ENCODE results near the gene ABHD14A.

DNA sequence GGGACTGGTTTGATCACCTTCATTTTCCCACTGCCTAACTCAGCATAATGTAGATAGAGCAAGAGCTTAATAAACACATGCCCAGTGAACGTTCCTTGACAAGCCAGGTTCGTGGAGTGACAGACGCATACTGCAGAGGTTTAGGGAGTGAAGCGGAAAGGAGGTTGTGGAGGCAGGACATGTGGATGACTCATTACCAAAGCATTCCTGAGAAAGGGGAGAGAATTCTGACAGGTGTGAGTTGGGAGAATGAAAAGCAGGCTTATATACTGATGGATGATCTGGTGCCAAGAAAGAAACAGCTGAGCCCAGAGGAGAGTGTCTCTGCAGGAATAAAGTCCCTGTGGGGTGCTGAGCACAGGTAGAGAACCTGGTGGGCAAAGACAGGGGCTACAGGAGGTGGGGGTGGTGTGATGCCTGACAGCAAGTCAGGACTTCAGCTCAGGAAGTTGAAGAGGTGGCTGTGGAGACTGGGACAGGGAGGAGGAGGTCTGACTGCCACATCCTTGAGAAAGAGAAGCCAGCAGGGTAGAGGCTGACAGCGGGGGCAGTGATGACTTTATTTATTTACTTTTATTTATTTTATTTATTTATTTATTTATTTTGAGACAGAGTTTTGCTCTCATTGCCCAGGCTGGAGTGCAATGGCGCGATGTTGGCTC lies 23.2 kb downstream of the ABHD14A start:
- TF ChIP-seq JUN (CRISPR knock-in tag; IDR thresholded peaks at IDR 0.05) (no peak), TCF7 (CRISPR knock-in tag; IDR thresholded peaks at IDR 0.05; ENCODE audit: low read depth) (no peak), CTCF (IDR thresholded peaks at IDR 0.05) (no peak), FOXJ3 (CRISPR knock-in tag; IDR thresholded peaks at IDR 0.05; ENCODE audit: borderline replicate concordance) (no peak), KAT7 (CRISPR knock-in tag; IDR thresholded peaks at IDR 0.05; ENCODE audit: borderline replicate concordance) (no peak), IRF2 (CRISPR knock-in tag; IDR thresholded peaks at IDR 0.05; ENCODE audit: borderline replicate concordance, low read depth) (no peak), NR2C2 (CRISPR knock-in tag; IDR thresholded peaks at IDR 0.05) (no peak), ETV6 (CRISPR knock-in tag; IDR thresholded peaks at IDR 0.05) (no peak), RELA (CRISPR knock-in tag; IDR thresholded peaks at IDR 0.05; ENCODE audit: borderline replicate concordance) (no peak)
- TF ChIP-seq, protein P1, sequence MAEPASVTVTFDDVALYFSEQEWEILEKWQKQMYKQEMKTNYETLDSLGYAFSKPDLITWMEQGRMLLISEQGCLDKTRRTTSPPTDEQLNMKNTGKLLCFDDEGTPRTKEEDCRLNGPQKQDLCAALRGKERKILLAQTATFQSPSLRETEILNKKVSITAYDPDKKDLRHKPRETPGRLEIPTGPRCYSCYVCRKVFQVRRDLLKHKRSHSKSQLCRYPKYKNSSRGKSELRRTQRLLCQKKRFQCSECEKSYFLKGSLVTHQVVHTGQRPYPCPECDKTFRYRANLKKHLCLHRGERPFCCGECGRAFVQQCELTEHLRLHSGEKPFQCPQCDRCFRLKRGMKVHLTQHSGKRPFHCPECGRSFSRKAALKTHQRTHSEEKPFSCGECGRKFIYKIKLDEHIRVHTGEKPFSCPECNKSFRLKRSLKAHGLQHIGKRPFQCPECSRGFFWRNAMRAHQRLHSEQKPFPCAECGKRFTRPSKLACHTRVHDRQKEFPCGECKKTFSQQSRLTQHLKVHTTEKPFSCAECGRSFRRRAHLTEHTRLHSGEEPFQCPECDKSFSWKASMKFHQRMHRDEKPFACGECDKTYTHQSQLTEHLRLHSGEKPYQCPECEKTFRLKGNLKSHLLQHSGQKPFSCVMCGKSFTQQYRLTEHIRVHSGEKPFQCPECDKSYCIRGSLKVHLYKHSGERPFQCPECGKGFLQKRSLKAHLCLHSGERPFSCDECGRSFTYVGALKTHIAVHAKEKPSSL (CRISPR knock-in tag; conservative IDR thresholded peaks at IDR 0.05) = no peak
